Mesenteric fat pad (tissue), 1 donor: ENCODE data around the gene TM4SF1. TPM values are rescaled to one million over a fixed set of nuclear protein-coding genes. Genes with fewer than 3 reads are reported as not detected.

Experiments used
- DNase-seq: peaks from one replicate; pipeline ENCODE4 v3.0.0-alpha.2; 2020; ENCODE audit warnings: low spot score
- long read RNA-seq: library from polyadenylated mRNA; unstranded; transcript quantifications from one replicate; pipeline ENCODE4 v2.0.0, GENCODE V29; 2020
- total RNA-seq: library from RNA; stranded (reverse); fragmentation: NEBNext Ultra II Directional; extraction: Animal tissue kit (Norgen Biotek cat#: 25700); gene quantifications from one replicate; pipeline ENCODE4 v1.2.1, GENCODE V29; 2021
- donor health status: DM: yes; HTN: yes; CAD: no.

Gene TM4SF1
- total RNA-seq: 87.8 TPM
- long read RNA-seq, transcript TM4SF1-204 (4 exons, 976 nt): minor isoform, 7 of 682 reads
- long read RNA-seq, transcript TM4SF1-201 (5 exons, 1,771 nt): major isoform, 651 of 682 reads
- long read RNA-seq, partial matches to known transcripts: 12 of 682 reads
- long read RNA-seq, other reads (novel, unspliced or antisense): 12 of 682 reads

- no peak for DNase-seq
Measured at GRCh38 chr3:149377408-149378364, at the start of gene TM4SF1. TSS of gene TM4SF1 (minus strand) at chr3:149377649. CDS start at chr3:149377547, 102 bp downstream.

- no peak for DNase-seq
Measured at GRCh38 chr3:149426325-149426724, 48.9 kb upstream of the TM4SF1 start.

- DNase-seq: no peak
Measured at GRCh38 chr3:149424918-149425317, 47.5 kb upstream of the TM4SF1 start.

GRCh38 chr3:149421764-149422163 is 44.3 kb upstream of the TM4SF1 start:
- no peak for DNase-seq

- DNase-seq: no peak
Measured at GRCh38 chr3:149419816-149420215, 42.4 kb upstream of the TM4SF1 start.

GRCh38 chr3:149417727-149418126 is 40.3 kb upstream of the TM4SF1 start:
- no peak for DNase-seq

- no peak for DNase-seq
Measured at GRCh38 chr3:149417174-149417573, 39.7 kb upstream of the TM4SF1 start.

GRCh38 chr3:149415484-149415883 is 38.0 kb upstream of the TM4SF1 start:
- no peak for DNase-seq

GRCh38 chr3:149414557-149415231 is 37.2 kb upstream of the TM4SF1 start:
- DNase-seq: no peak

- no peak for DNase-seq
Measured at GRCh38 chr3:149411583-149411982, 34.1 kb upstream of the TM4SF1 start.

- DNase-seq: no peak
Measured at GRCh38 chr3:149409351-149409750, 31.9 kb upstream of the TM4SF1 start.

- DNase-seq: no peak
Measured at GRCh38 chr3:149407898-149408297, 30.4 kb upstream of the TM4SF1 start.

GRCh38 chr3:149406244-149406752 is 28.8 kb upstream of the TM4SF1 start:
- DNase-seq: no peak

GRCh38 chr3:149403443-149403842 is 26.0 kb upstream of the TM4SF1 start:
- no peak for DNase-seq

- DNase-seq: no peak
Measured at GRCh38 chr3:149402481-149402880, 25.0 kb upstream of the TM4SF1 start.

- DNase-seq: no peak
Measured at GRCh38 chr3:149401926-149402310, 24.5 kb upstream of the TM4SF1 start.

- no peak for DNase-seq
Measured at GRCh38 chr3:149401212-149401925, 23.9 kb upstream of the TM4SF1 start.

GRCh38 chr3:149400645-149401044 is 23.2 kb upstream of the TM4SF1 start:
- DNase-seq: no peak

- DNase-seq: no peak
Measured at GRCh38 chr3:149398296-149398695, 20.8 kb upstream of the TM4SF1 start.

GRCh38 chr3:149397528-149397927 is 20.1 kb upstream of the TM4SF1 start:
- DNase-seq: no peak

- no peak for DNase-seq
Measured at GRCh38 chr3:149396476-149396875, 19.0 kb upstream of the TM4SF1 start.
